ENCODE measurements around the gene BPIFA2. TPM values are rescaled to one million over a fixed set of nuclear protein-coding genes. Genes with fewer than 3 reads are reported as not detected.

BPIFA2 gene
- total RNA-seq, 1 donor from 2014 or later, result not detected

- no peak for DNase-seq
Observed at GRCh38 chr20:33202451-33202850, 34.5 kb downstream of the BPIFA2 start.

- no peak for DNase-seq
Observed at GRCh38 chr20:33203444-33203843, 35.5 kb downstream of the BPIFA2 start.

GRCh38 chr20:33209789-33210188, 41.8 kb downstream of the BPIFA2 start:
- peak; percentile 77 for DNase-seq

DNA sequence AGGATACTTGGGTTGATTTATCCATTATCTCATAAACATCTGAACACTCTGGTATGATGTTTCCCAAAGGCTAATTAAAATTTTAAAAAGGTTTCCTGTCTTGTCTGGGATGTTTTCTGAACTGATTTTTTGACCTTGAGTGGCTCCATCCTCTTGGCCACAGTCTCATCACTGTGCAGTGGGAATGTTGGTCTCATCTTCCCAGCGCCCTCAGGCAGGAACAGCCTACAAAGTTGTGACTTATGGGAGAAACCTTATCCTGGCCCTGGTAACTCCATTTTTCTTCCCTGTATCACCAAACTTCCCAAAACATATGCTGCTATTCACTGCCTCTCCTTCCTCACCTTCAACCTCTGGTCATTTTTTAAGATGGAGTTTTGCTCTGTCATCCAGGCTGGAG, 42.4 kb downstream of the BPIFA2 start:
- DNase-seq, result no peak

DNA sequence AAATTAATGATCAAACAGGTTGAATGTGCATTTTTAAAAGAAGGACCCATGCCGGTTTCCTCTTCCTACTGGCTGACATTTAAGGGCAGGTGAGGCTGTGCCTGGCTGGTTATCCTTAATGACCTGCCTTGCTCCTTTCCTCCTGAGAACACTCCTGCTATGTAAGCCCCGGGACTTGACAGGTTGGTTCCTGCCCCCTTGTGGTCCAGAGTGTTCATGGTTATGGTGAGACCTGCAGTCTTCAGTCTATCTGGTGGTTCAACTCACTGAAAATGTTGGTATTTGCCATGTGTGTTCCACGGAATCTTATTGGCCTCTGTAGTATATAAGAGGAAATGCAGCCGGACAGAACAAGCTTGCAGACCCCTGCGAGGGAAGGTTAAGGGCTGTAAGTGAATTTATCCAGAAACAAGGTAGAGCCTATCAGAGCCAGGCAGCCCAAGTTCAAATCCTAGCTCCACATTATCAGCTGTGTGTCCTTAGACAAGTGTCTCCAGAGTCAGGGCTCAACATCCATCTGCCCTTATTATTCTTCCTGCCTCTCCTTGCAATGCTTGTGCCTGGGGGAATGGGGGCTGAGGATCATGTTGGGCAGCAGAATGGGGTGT, 44.0 kb downstream of the BPIFA2 start:
- peak; percentile 64 for DNase-seq

- DNase-seq, result no peak
Observed at GRCh38 chr20:33217052-33217451, 49.1 kb downstream of the BPIFA2 start, which contains the start of gene BPIFA3. Gene BPIFA3, plus strand, starts transcription at chr20:33217352. Its CDS starts 185 bp downstream, at chr20:33217537.

DNA sequence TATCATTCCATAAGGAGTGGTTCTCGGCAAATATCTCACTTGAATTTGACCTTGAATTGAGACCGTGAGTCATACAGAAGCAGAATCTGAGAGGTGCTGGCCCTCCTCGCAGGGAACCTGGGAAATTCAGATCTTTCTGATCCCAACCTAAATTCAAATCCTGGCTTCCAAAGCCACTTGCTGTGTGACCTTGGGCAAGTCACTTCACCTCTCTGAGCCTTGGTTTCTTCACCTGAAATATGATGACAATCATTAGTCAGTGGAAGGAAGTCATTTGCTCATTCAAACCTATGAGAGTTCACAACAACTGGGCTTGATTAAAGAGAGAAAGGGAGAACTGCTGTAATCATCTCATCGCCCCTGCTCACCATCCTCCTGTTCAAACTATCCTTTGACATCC, 56.4 kb downstream of the BPIFA2 start:
- no peak for DNase-seq

GRCh38 chr20:33229843-33230242, 61.9 kb downstream of the BPIFA2 start:
- no peak for DNase-seq

Other genes with a start within 250 kb of the BPIFA2 start
- gene SUN5, start 163.7 kb upstream of the BPIFA2 start, total RNA-seq, result not detected in 2 replicates
- not detected in 2 replicates for gene BPIFB2, start 160.5 kb upstream of the BPIFA2 start, total RNA-seq
- not detected in 2 replicates for gene BPIFB6, start 136.5 kb upstream of the BPIFA2 start, total RNA-seq
- not detected in 2 replicates for gene BPIFB3, start 114.3 kb upstream of the BPIFA2 start, total RNA-seq
- gene BPIFB4, start 88.5 kb upstream of the BPIFA2 start, total RNA-seq, result not detected in 2 replicates
- not detected in 2 replicates for gene BPIFA3, start 49.2 kb downstream of the BPIFA2 start, total RNA-seq
- gene BPIFA1, start 67.8 kb downstream of the BPIFA2 start, total RNA-seq, result not detected in 2 replicates
- not detected in 2 replicates for gene BPIFB1, start 115.1 kb downstream of the BPIFA2 start, total RNA-seq
- gene CDK5RAP1, start 233.4 kb downstream of the BPIFA2 start, total RNA-seq, result 21.1 and 25.9 TPM in 2 replicates